Gastroesophageal sphincter (tissue), 4 donors: ENCODE results near the gene DYRK4. TPM values are rescaled to one million over a fixed set of nuclear protein-coding genes. Genes with fewer than 3 reads are reported as not detected.

Source experiments
- ATAC-seq: fragments of 150-250 bp; one replicate; pipeline ENCODE4 v1.9.1; 2016; ENCODE audit warnings: mild to moderate bottlenecking, moderate library complexity
- H3K27ac ChIP-seq, 4 donors: fragments of 200-600 bp; sonication (generic) in 3 of 4; 1 replicate in 3 of 4; 2 replicates in 1 of 4; pipeline ENCODE4 v1.5.1; 2016 to 2019
- H3K27me3 ChIP-seq: fragments of 200-600 bp; sonication (generic); one replicate; pipeline ENCODE4 v1.5.1; 2019
- H3K36me3 ChIP-seq, 2 donors: fragments of 200-600 bp; sonication (generic); one replicate each; pipeline ENCODE4 v1.5.1; 2019; ENCODE audit warnings: control low read depth in 1 of 2
- H3K4me1 ChIP-seq, 3 donors: fragments of 200-600 bp; sonication (generic); 1 replicate in 2 of 3; 2 replicates in 1 of 3; pipeline ENCODE4 v1.5.1; 2016 to 2019; ENCODE audit warnings: control low read depth in 2 of 3
- H3K4me3 ChIP-seq, 2 donors: fragments of 200-600 bp; sonication (generic); one replicate each; pipeline ENCODE4 v1.5.1; 2019; ENCODE audit warnings: mild to moderate bottlenecking in 1 of 2, moderate library complexity in 1 of 2
- H3K9me3 ChIP-seq, 3 donors: fragments of 200-600 bp; sonication (generic); one replicate each; pipeline ENCODE4 v1.5.1; 2017 to 2019; ENCODE audit warnings: control low read depth in 2 of 3
- CTCF ChIP-seq, 4 experiments: fragments of 200-600 bp in 2 of 4; fragments of 450-650 bp in 2 of 4; sonication (generic) in 1 of 4; IDR thresholded peaks; one replicate each; pipeline ENCODE4 v1.5.1; 2017 to 2019; ENCODE audit warnings: antibody characterized with exemption in 4 of 4, mild to moderate bottlenecking in 2 of 4, moderate library complexity in 2 of 4
- EP300 ChIP-seq: sonication (generic); formaldehyde crosslinking; IDR thresholded peaks from one replicate; pipeline ENCODE4 v1.6.1; 2017; ENCODE audit warnings: antibody characterized with exemption, mild to moderate bottlenecking
- POLR2A ChIP-seq, 2 donors: fragments of 450-650 bp; IDR thresholded peaks; one replicate each; pipeline ENCODE4 v1.6.1; 2017; ENCODE audit warnings: antibody characterized with exemption in 2 of 2, mild to moderate bottlenecking in 2 of 2, moderate library complexity in 1 of 2
- POLR2AphosphoS5 ChIP-seq: sonication (generic); formaldehyde crosslinking; IDR thresholded peaks from one replicate; pipeline ENCODE4 v1.6.1; 2017; ENCODE audit warnings: antibody characterized with exemption
- WGBS, 2 donors: methylation state at CpG; one replicate each; pipeline ENCODE4 v1.1.5; 2018; ENCODE audit warnings: low coverage in 1 of 2; 5-methylcytosine and 5-hydroxymethylcytosine counted together
- total RNA-seq, 4 donors: library from RNA; depleted of rRNA; stranded (reverse); fragments of >200 nt; gene quantifications; one replicate each; pipeline ENCODE4 v1.1.0, GENCODE V29; 2016

The DYRK4 gene
- total RNA-seq, 4 donors from 2014 or later: 43.1 to 53.9 (median 47.1) TPM

DNA sequence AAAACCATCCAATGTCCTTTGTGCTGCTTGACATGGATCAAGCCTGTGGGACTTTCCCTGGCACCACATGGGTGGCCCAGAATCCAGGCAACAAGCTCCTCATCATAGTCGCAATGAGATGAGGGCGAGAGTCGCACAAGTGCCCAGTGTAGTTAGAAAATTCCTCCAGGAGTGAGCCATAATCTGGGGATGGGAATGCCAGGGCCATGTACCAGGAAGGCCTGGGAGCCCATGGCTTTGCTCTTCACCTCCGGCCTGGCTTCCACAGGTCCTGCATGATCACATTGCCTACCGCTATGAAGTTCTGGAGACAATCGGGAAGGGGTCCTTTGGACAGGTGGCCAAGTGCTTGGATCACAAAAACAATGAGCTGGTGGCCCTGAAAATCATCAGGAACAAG, 33.9 kb downstream of the DYRK4 start:
- no peak for ATAC-seq
- peaks cover 10% of the 10 kb centered on the region for H3K27me3 ChIP-seq
- 97 to 100% methylated on average over 3 to 4 of the region's 6 CpGs for WGBS, 2 donors
- no peaks in the 10 kb centered on the region for H3K4me1 ChIP-seq
- H3K9me3 ChIP-seq: no peaks in the 10 kb centered on the region
- H3K4me3 ChIP-seq: no peak overlapping the region
- no peak overlapping the region for H3K27ac ChIP-seq
- H3K36me3 ChIP-seq: no peaks in the 10 kb centered on the region
- no peak for TF ChIP-seq EP300

DNA sequence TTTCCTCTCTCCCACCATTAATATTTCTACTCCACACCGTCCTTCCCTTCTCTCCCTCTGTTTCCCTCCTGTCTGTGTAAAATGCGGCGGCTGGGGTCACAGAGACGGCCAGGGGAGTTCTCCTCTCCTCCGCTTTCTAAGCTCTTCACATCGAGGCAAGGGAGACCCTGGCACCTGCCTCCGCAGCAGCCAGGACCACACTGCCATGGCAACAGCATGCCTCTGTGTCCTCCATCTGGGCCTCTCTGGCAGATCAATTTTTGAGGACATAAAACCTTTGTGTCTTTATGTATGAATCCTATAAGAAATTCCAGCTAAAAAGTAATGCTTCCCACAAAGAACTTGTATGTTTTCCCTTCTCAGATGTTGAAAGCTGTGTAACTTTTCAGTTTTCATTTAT, 41.4 kb downstream of the DYRK4 start:
- Histone ChIP-seq H3K4me3 (no peak overlapping the region), H3K27ac (no peak overlapping the region), H3K36me3 (peaks cover 0 to 5% of the 10 kb centered on the region in 2 donors), H3K9me3 (no peaks in the 10 kb centered on the region), H3K27me3 (no peaks in the 10 kb centered on the region), H3K4me1 (peaks cover 0 to 25% (median 3%) of the 10 kb centered on the region in 3 donors)
- TF ChIP-seq POLR2AphosphoS5 (no peak), POLR2A (IDR thresholded peaks at IDR 0.05) (no peak), EP300 (no peak), CTCF (IDR thresholded peaks at IDR 0.05) (no peak)
- 26 to 60% methylated on average over 2 to 3 of the region's 7 CpGs for WGBS, 2 donors
- no peak for ATAC-seq

DNA sequence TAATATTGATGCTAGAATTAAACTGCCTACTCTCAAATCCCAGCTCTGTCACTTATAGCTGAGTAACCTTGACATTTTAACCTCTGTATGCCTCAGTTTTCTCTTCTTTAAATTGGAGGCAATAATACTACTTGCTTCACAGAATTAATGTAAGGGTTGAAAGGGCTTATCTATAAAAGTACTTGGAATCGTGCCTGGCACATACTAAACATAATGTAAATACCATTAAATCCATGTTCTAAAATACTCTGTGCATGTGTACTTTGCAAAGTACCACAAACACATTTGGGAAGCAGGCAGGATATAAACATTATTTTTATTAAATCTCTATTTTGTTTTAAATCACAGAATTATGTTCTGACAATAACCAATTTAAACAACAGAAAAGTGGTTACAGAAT, 41.9 kb downstream of the DYRK4 start:
- H3K36me3 ChIP-seq: peaks cover 0 to 11% of the 10 kb centered on the region in 2 donors
- H3K4me3 ChIP-seq: no peak overlapping the region
- H3K27ac ChIP-seq: no peak overlapping the region
- ATAC-seq: no peak
- no peak for TF ChIP-seq POLR2A (IDR thresholded peaks at IDR 0.05)
- TF ChIP-seq CTCF (IDR thresholded peaks at IDR 0.05): no peak
- no peak for TF ChIP-seq EP300
- no peak for TF ChIP-seq POLR2AphosphoS5
- H3K27me3 ChIP-seq: no peaks in the 10 kb centered on the region
- WGBS, 2 donors: 0 to 31% methylated on average over 1 of the region's 1 CpG
- H3K9me3 ChIP-seq: no peaks in the 10 kb centered on the region
- H3K4me1 ChIP-seq: peaks cover 0 to 25% (median 3%) of the 10 kb centered on the region in 3 donors

- ATAC-seq: peak; percentile 94
- TF ChIP-seq EP300 (no peak), POLR2A (IDR thresholded peaks at IDR 0.05) (no peak), POLR2AphosphoS5 (peak; percentile 23), CTCF (IDR thresholded peaks at IDR 0.05) (peak; percentile 82 to 98 (median 92))
- H3K4me3 ChIP-seq: peak overlapping the region; percentile 67 to 99
- peak overlapping the region; percentile 50 to 86 (median 71) for H3K27ac ChIP-seq
- H3K36me3 ChIP-seq: peaks cover 0 to 17% of the 10 kb centered on the region in 2 donors
- H3K27me3 ChIP-seq: no peaks in the 10 kb centered on the region
- H3K9me3 ChIP-seq: no peaks in the 10 kb centered on the region
- WGBS, 2 donors: 0 to 1% methylated on average over 6 to 7 of the region's 25 CpGs
- peaks cover 0 to 25% (median 3%) of the 10 kb centered on the region in 3 donors for H3K4me1 ChIP-seq
Measured at GRCh38 chr12:4604684-4605193, 42.7 kb downstream of the DYRK4 start.

GRCh38 chr12:4607056-4607455, 45.0 kb downstream of the DYRK4 start:
- TF ChIP-seq POLR2AphosphoS5: no peak
- no peak for TF ChIP-seq POLR2A (IDR thresholded peaks at IDR 0.05)
- no peak for TF ChIP-seq EP300
- no peak for TF ChIP-seq CTCF (IDR thresholded peaks at IDR 0.05)
- Histone ChIP-seq H3K9me3 (no peaks in the 10 kb centered on the region), H3K27me3 (no peaks in the 10 kb centered on the region), H3K27ac (no peak overlapping the region), H3K4me3 (no peak overlapping the region), H3K4me1 (peaks cover 0 to 25% (median 3%) of the 10 kb centered on the region in 3 donors), H3K36me3 (peaks cover 0 to 41% of the 10 kb centered on the region in 2 donors)
- ATAC-seq: no peak
- 48 to 60% methylated on average over 3 of the region's 3 CpGs for WGBS, 2 donors
